PC-3 (cell line): ENCODE measurements around the gene VDAC1. TPM values are rescaled to one million over a fixed set of nuclear protein-coding genes. Genes with fewer than 3 reads are reported as not detected.

ENCODE experiments used
- ATAC-seq: fragments of 200-7000 bp; cut with Tn5 transposase; 2 replicates; pipeline ENCODE4 v1.9.1; 2020; ENCODE audit warnings: mild to moderate bottlenecking, moderate library complexity
- BruUV-seq: library from RNA; stranded (reverse); fragments of 400-500 nt; replicated peaks from 2 replicates; lab custom pipeline; 2021; lab: Mats Ljungman, UMichigan
- CTCF ChIA-PET: fragments of 300-600 bp; sonication (Branson Sonifier 250); formaldehyde crosslinking; loops from one replicate; lab custom pipeline; 2022; ENCODE audit warnings: antibody characterized with exemption; lab: Charles Lee
- POLR2A ChIA-PET: fragments of 300-600 bp; sonication (Branson Sonifier 250); formaldehyde crosslinking; loops from one replicate; lab custom pipeline; 2022; ENCODE audit warnings: antibody characterized with exemption; ENCODE audit not compliant: unreplicated experiment; lab: Charles Lee
- DNase-seq: peaks from one replicate; pipeline ENCODE4 v3.0.0-alpha.2; 2015
- H2AFZ ChIP-seq: fragments of 300-600 bp; sonication (generic); 2 replicates; pipeline ENCODE4 v1.6.0; 2016; ENCODE audit warnings: antibody characterized with exemption, low read length
- H3F3A ChIP-seq: fragments of 300-600 bp; sonication (generic); one replicate; pipeline ENCODE4 v1.6.0; 2017; ENCODE audit warnings: antibody characterized with exemption, low read length, control low read depth, mild to moderate bottlenecking; ENCODE audit not compliant: unreplicated experiment
- H3K27ac ChIP-seq: fragments of 300-600 bp; sonication (generic); 2 replicates; pipeline ENCODE4 v1.5.1; 2016; ENCODE audit warnings: mild to moderate bottlenecking, low read length
- H3K27me3 ChIP-seq: fragments of 300-600 bp; sonication (generic); 2 replicates; pipeline ENCODE4 v1.6.1; 2016; ENCODE audit warnings: low read length, mixed read lengths
- H3K36me3 ChIP-seq: fragments of 300-600 bp; sonication (generic); 2 replicates; pipeline ENCODE4 v1.6.1; 2016; ENCODE audit warnings: low read depth, mixed run types, low read length, mixed read lengths
- H3K4me1 ChIP-seq: fragments of 300-600 bp; sonication (generic); 2 replicates; pipeline ENCODE4 v1.5.1; 2016; ENCODE audit warnings: low read length; ENCODE audit not compliant: insufficient read depth
- H3K4me2 ChIP-seq: fragments of 300-600 bp; sonication (generic); 2 replicates; pipeline ENCODE4 v1.6.0; 2016; ENCODE audit warnings: low read length
- H3K4me3 ChIP-seq: fragments of 300-600 bp; sonication (generic); 2 replicates; pipeline ENCODE4 v1.5.1; 2016; ENCODE audit warnings: mild to moderate bottlenecking, low read length, mixed read lengths
- H3K79me2 ChIP-seq: fragments of 300-600 bp; sonication (generic); 2 replicates; pipeline ENCODE4 v1.6.1; 2017; ENCODE audit warnings: low read length, mixed read lengths
- H3K9ac ChIP-seq: fragments of 300-600 bp; sonication (generic); 2 replicates; pipeline ENCODE4 v1.6.0; 2016; ENCODE audit warnings: mild to moderate bottlenecking, low read length
- H3K9me2 ChIP-seq: fragments of 300-600 bp; sonication (generic); replicated peaks from 2 replicates; pipeline ENCODE4 v1.6.1; 2016; ENCODE audit warnings: mixed run types, low read length, mixed read lengths
- H3K9me3 ChIP-seq: fragments of 300-600 bp; sonication (generic); 2 replicates; pipeline ENCODE4 v1.6.1; 2016; ENCODE audit warnings: low read length, mixed read lengths
- H4K20me1 ChIP-seq: fragments of 300-600 bp; sonication (generic); 2 replicates; pipeline ENCODE4 v1.6.1; 2016; ENCODE audit warnings: low read length, mixed read lengths
- CTCF ChIP-seq: fragments of 300-600 bp; sonication (generic); conservative IDR thresholded peaks from 2 replicates; pipeline ENCODE4 v1.5.1; 2017; ENCODE audit warnings: antibody characterized with exemption, low read depth, mild to moderate bottlenecking, low read length
- EZH2 ChIP-seq: fragments of 300-600 bp; sonication (generic); IDR thresholded peaks from one replicate; pipeline ENCODE4 v1.6.1; 2017; ENCODE audit warnings: antibody characterized with exemption, mild to moderate bottlenecking, low read length; ENCODE audit not compliant: unreplicated experiment
- EZH2phosphoT487 ChIP-seq: fragments of 300-600 bp; sonication (generic); IDR thresholded peaks from 2 replicates; pipeline ENCODE4 v1.6.1; 2018; ENCODE audit warnings: mild to moderate bottlenecking, antibody characterized with exemption, low read length, borderline replicate concordance
- intact Hi-C: fragments of 100-400 bp; cut with micrococcal nuclease; formaldehyde crosslinking; loops from 2 replicates; pipeline ENCODE4 v1.9.0; 2023
- total RNA-seq: library from RNA; depleted of rRNA; stranded (reverse); fragments of >200 nt; gene quantifications from 2 replicates; pipeline ENCODE4 v1.2.3, GENCODE V29; 2014

The VDAC1 gene
- total RNA-seq, 1 experiment from 2014 or later = 220 TPM

GRCh38 chr5:133962801-133963476, 41.8 kb downstream of the VDAC1 start:
- ATAC-seq = no peak
- CTCF ChIA-PET = no interaction called here
- H3K9ac ChIP-seq = no peak overlapping the region

GRCh38 chr5:133962131-133962530, 42.6 kb downstream of the VDAC1 start:
- BruUV-seq = no TSS peak
- Histone ChIP-seq H3K79me2 (peaks cover 58% of the 10 kb centered on the region), H3K9ac (no peak overlapping the region), H3K27ac (no peak overlapping the region), H3K4me2 (no peak overlapping the region), H3K4me1 (peaks cover 11% of the 10 kb centered on the region), H3K27me3 (no peaks in the 10 kb centered on the region), H2AFZ (no peak overlapping the region), H4K20me1 (no peaks in the 10 kb centered on the region), H3K4me3 (no peak overlapping the region), H3K9me3 (no peaks in the 10 kb centered on the region), H3F3A (no peaks in the 10 kb centered on the region), H3K9me2 (no peaks in the 10 kb centered on the region), H3K36me3 (peaks cover 5% of the 10 kb centered on the region; the same call in 1 of the 2 replicates)
- intact Hi-C loops = no loop called here
- no peak for TF ChIP-seq EZH2
- TF ChIP-seq EZH2phosphoT487 = no peak
- no peak for TF ChIP-seq CTCF
- ChIA-PET POLR2A (no interaction called here), CTCF (no interaction called here)
- DNase-seq = no peak
- no peak for ATAC-seq

More at GRCh38 chr5:133962801-133963476, 41.8 kb downstream of the VDAC1 start:
- no peak for DNase-seq
- Histone ChIP-seq H3K9me3 (no peaks in the 10 kb centered on the region), H3K4me3 (no peak overlapping the region), H3K4me2 (no peak overlapping the region), H3K9me2 (no peaks in the 10 kb centered on the region), H3F3A (no peaks in the 10 kb centered on the region), H3K79me2 (peaks cover 66% of the 10 kb centered on the region), H3K4me1 (peaks cover 14% of the 10 kb centered on the region), H4K20me1 (no peaks in the 10 kb centered on the region), H3K27me3 (no peaks in the 10 kb centered on the region), H3K27ac (no peak overlapping the region), H2AFZ (no peak overlapping the region), H3K36me3 (peaks cover 5% of the 10 kb centered on the region; the same call in 1 of the 2 replicates)
- no peak for TF ChIP-seq CTCF
- TF ChIP-seq EZH2 = no peak
- TF ChIP-seq EZH2phosphoT487 = no peak
- intact Hi-C loops = no loop called here
- POLR2A ChIA-PET = no interaction called here
- no TSS peak for BruUV-seq

- no peak for DNase-seq
- Histone ChIP-seq H3K4me1 (0 out of 2 replicates have a peak, but pooled peaks cover 4% of the 10 kb centered on the region), H3K9me3 (no peaks in the 10 kb centered on the region), H3K9me2 (no peaks in the 10 kb centered on the region), H3K9ac (no peak overlapping the region), H3K4me2 (no peak overlapping the region), H3K36me3 (peaks cover 5% of the 10 kb centered on the region; the same call in 1 of the 2 replicates), H2AFZ (no peak overlapping the region), H3K27me3 (no peaks in the 10 kb centered on the region), H4K20me1 (no peaks in the 10 kb centered on the region), H3K4me3 (no peak overlapping the region), H3K27ac (no peak overlapping the region), H3F3A (no peaks in the 10 kb centered on the region), H3K79me2 (peaks cover 34% of the 10 kb centered on the region)
- intact Hi-C loops = no loop called here
- no peak for ATAC-seq
- BruUV-seq = no TSS peak
- ChIA-PET POLR2A (no interaction called here), CTCF (no interaction called here)
- TF ChIP-seq EZH2phosphoT487 = no peak
- no peak for TF ChIP-seq EZH2
- TF ChIP-seq CTCF = no peak
Observed at GRCh38 chr5:133959643-133960042, 45.1 kb downstream of the VDAC1 start.
